ENCODE measurements around the gene SSBP2. TPM values are rescaled to one million over a fixed set of nuclear protein-coding genes. Genes with fewer than 3 reads are reported as not detected.

Gene SSBP2
- total and polyA plus RNA-seq, 2 donors (not counting 1 experiment from before 2014, with no cell fraction given), result 44.4 to 63.1 TPM

DNA sequence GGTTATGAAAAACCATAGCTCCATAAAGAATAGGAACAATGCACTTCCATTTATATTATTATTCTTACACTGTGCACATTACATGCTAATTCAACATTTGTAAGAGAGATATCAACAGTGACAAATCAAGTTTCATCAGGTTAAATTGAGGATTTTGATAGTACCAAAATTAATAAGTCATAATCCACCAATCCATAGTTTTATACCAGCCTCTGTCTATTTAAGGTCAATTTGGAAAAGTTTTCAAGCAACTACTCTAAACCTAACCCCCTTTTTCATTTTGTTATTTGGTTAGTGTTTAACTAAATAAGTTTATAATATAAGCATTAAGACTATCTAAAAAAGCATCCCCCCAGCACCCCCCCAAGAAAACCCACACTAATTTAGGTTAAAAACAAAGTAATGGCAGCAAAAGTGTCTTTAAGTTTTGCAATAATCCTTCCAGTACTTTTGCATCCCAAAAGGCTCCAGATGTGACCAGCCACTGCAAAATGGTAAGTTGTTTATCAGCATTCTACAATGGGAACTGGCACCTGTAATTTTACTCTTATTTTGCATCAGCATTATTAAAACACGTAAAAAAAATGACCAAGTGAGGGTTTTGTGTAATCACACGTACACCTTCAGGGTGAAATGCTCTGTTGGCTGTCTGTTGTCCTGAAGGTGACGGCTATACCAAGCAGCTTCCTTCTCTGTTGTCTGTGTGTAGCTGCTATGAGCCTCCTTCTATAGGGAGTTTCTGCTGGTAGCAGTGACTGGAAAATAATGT, 36.8 kb upstream of the SSBP2 start:
- peak overlapping the region; percentile 38 for H3K4me2 ChIP-seq (ENCODE audit: extremely low read depth, insufficient read depth, low read length)
- TF ChIP-seq EZH2 (IDR thresholded peaks at IDR 0.05; ENCODE audit: low read length, missing control alignments) (no peak), CTCF (conservative IDR thresholded peaks at IDR 0.05 in 1 of 2, IDR thresholded peaks at IDR 0.05 in 1 of 2; ENCODE audit: low read depth in 1 of 2, low read length in 2 of 2) (no peak)
- no peak overlapping the region for H3K9ac ChIP-seq (ENCODE audit: insufficient read depth, low read length)
- H3K79me2 ChIP-seq (ENCODE audit: control insufficient read depth, insufficient read depth, low read length), result no peaks in the 10 kb centered on the region
- H3K27ac ChIP-seq (ENCODE audit: insufficient read depth, low read length), result no peak overlapping the region
- H3K36me3 ChIP-seq (ENCODE audit: control insufficient read depth, insufficient read depth, low read length), result no peaks in the 10 kb centered on the region
- H4K20me1 ChIP-seq (ENCODE audit: control insufficient read depth, extremely low read depth, insufficient read depth, low read length), result no peaks in the 10 kb centered on the region
- DNase-seq (ENCODE audit: low read depth in 2 of 2), result peak; percentile 71 to 95
- no peaks in the 10 kb centered on the region for H3K27me3 ChIP-seq (ENCODE audit: control insufficient read depth, insufficient read depth, low read length)
- peak overlapping the region; percentile 6 for H2AFZ ChIP-seq (ENCODE audit: low read length)
- H3K4me3 ChIP-seq (replicated peaks in 1 of 4; ENCODE audit: control extremely low read depth in 1 of 4, insufficient read depth in 1 of 4, low read depth in 3 of 4, low read length in 4 of 4), result no peak overlapping the region
- H3K4me1 ChIP-seq (ENCODE audit: control insufficient read depth, extremely low read depth, insufficient read depth, low read length), result peaks cover 15% of the 10 kb centered on the region
- no peaks in the 10 kb centered on the region for H3K9me3 ChIP-seq (ENCODE audit: control insufficient read depth, insufficient read depth, low read depth, low read length)

GRCh38 chr5:81786991-81787390, 36.1 kb upstream of the SSBP2 start:
- Histone ChIP-seq H3K27me3 (ENCODE audit: control insufficient read depth, insufficient read depth, low read length) (no peaks in the 10 kb centered on the region), H3K36me3 (ENCODE audit: control insufficient read depth, insufficient read depth, low read length) (no peaks in the 10 kb centered on the region), H3K4me1 (ENCODE audit: control insufficient read depth, extremely low read depth, insufficient read depth, low read length) (peaks cover 15% of the 10 kb centered on the region), H3K27ac (ENCODE audit: insufficient read depth, low read length) (no peak overlapping the region), H3K79me2 (ENCODE audit: control insufficient read depth, insufficient read depth, low read length) (no peaks in the 10 kb centered on the region), H4K20me1 (ENCODE audit: control insufficient read depth, extremely low read depth, insufficient read depth, low read length) (no peaks in the 10 kb centered on the region), H2AFZ (ENCODE audit: low read length) (peak overlapping the region; percentile 52), H3K4me2 (ENCODE audit: extremely low read depth, insufficient read depth, low read length) (no peak overlapping the region), H3K9me3 (ENCODE audit: control insufficient read depth, insufficient read depth, low read depth, low read length) (no peaks in the 10 kb centered on the region), H3K4me3 (replicated peaks in 1 of 4; ENCODE audit: control extremely low read depth in 1 of 4, insufficient read depth in 1 of 4, low read depth in 3 of 4, low read length in 4 of 4) (no peak overlapping the region), H3K9ac (ENCODE audit: insufficient read depth, low read length) (no peak overlapping the region)
- DNase-seq (ENCODE audit: low read depth in 2 of 2), result no peak
- TF ChIP-seq CTCF (conservative IDR thresholded peaks at IDR 0.05 in 1 of 2, IDR thresholded peaks at IDR 0.05 in 1 of 2; ENCODE audit: low read depth in 1 of 2, low read length in 2 of 2) (no peak), EZH2 (IDR thresholded peaks at IDR 0.05; ENCODE audit: low read length, missing control alignments) (no peak)

DNA sequence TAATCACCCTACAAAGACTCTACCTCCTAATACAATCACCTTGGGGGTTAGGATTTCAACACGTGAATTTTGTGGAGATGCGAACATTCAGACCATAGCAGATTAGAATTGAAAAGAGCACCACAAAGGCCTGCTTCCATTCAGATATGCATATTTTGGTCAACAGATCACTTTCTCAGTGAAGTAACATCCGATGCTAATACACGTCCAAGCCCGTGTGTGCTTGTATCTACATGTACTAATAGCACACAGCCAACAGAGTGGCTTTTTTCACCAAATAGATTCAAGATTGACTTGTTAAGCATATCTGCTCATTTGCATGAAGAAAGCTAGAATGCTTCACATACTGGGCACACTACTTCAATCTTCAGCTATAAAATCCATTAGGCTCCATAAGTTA, 35.6 kb upstream of the SSBP2 start:
- no peaks in the 10 kb centered on the region for H3K9me3 ChIP-seq (ENCODE audit: control insufficient read depth, insufficient read depth, low read depth, low read length)
- H3K27me3 ChIP-seq (ENCODE audit: control insufficient read depth, insufficient read depth, low read length), result no peaks in the 10 kb centered on the region
- H3K4me1 ChIP-seq (ENCODE audit: control insufficient read depth, extremely low read depth, insufficient read depth, low read length), result peaks cover 15% of the 10 kb centered on the region
- TF ChIP-seq CTCF (conservative IDR thresholded peaks at IDR 0.05 in 1 of 2, IDR thresholded peaks at IDR 0.05 in 1 of 2; ENCODE audit: low read depth in 1 of 2, low read length in 2 of 2), result no peak
- no peak for TF ChIP-seq EZH2 (IDR thresholded peaks at IDR 0.05; ENCODE audit: low read length, missing control alignments)
- H3K4me3 ChIP-seq (replicated peaks in 1 of 4; ENCODE audit: control extremely low read depth in 1 of 4, insufficient read depth in 1 of 4, low read depth in 3 of 4, low read length in 4 of 4), result no peak overlapping the region
- DNase-seq (ENCODE audit: low read depth in 2 of 2), result no peak
- H3K9ac ChIP-seq (ENCODE audit: insufficient read depth, low read length), result no peak overlapping the region
- H2AFZ ChIP-seq (ENCODE audit: low read length), result no peak overlapping the region
- H3K79me2 ChIP-seq (ENCODE audit: control insufficient read depth, insufficient read depth, low read length), result no peaks in the 10 kb centered on the region
- no peak overlapping the region for H3K4me2 ChIP-seq (ENCODE audit: extremely low read depth, insufficient read depth, low read length)
- no peak overlapping the region for H3K27ac ChIP-seq (ENCODE audit: insufficient read depth, low read length)
- no peaks in the 10 kb centered on the region for H4K20me1 ChIP-seq (ENCODE audit: control insufficient read depth, extremely low read depth, insufficient read depth, low read length)
- no peaks in the 10 kb centered on the region for H3K36me3 ChIP-seq (ENCODE audit: control insufficient read depth, insufficient read depth, low read length)
